CD4-positive, CD25-positive, alpha-beta regulatory T cell (primary cell): ENCODE data around the gene GPRC5A. TPM values are rescaled to one million over a fixed set of nuclear protein-coding genes. Genes with fewer than 3 reads are reported as not detected.

Experiments
- ATAC-seq, 2 donors: fragments of 150-1000 bp; cut with Tn5 transposase; one replicate each; pipeline ENCODE4 v1.10.0; 2021; ENCODE audit warnings: low read depth in 2 of 2, moderate number of reproducible peaks in 2 of 2, moderate library complexity in 1 of 2
- DNase-seq, 3 donors: peaks; one replicate each; pipeline versions ENCODE4 v3.0.0 to v3.0.0-alpha.2; 2012 to 2022; ENCODE audit warnings: mixed read lengths in 1 of 3
- H3K27ac ChIP-seq: one replicate; pipeline ENCODE4 v1.7.0; 2013; ENCODE audit warnings: mild to moderate bottlenecking, low read length; ENCODE audit not compliant: insufficient read depth, poor library complexity, severe bottlenecking
- H3K27me3 ChIP-seq: one replicate; pipeline ENCODE4 v1.7.0; 2013; ENCODE audit warnings: low read length; ENCODE audit not compliant: control insufficient read depth, insufficient read depth
- H3K36me3 ChIP-seq: one replicate; pipeline ENCODE4 v1.7.0; 2013; ENCODE audit warnings: mild to moderate bottlenecking, low read length, moderate library complexity; ENCODE audit not compliant: control insufficient read depth, insufficient read depth
- H3K4me1 ChIP-seq: 2 replicates; pipeline ENCODE4 v1.7.0; 2013; ENCODE audit warnings: mild to moderate bottlenecking, low read length; ENCODE audit not compliant: insufficient read depth, control insufficient read depth, poor library complexity, severe bottlenecking
- H3K4me3 ChIP-seq: one replicate; pipeline ENCODE4 v1.7.0; 2013; ENCODE audit warnings: low read depth, mild to moderate bottlenecking, low read length, moderate library complexity
- H3K9me3 ChIP-seq, 2 experiments: 1 replicate in 1 of 2; 2 replicates in 1 of 2; pipeline ENCODE4 v1.7.0; 2013; ENCODE audit warnings: low read length in 2 of 2, mild to moderate bottlenecking in 1 of 2, moderate library complexity in 1 of 2; ENCODE audit not compliant: control insufficient read depth in 2 of 2
- H3K27ac Mint-ChIP-seq, 3 donors: one replicate each; pipeline ENCODE4 v1.8.0; 2020 to 2022; ENCODE audit warnings: mild to moderate bottlenecking in 3 of 3, mixed read lengths in 3 of 3, moderate library complexity in 2 of 3
- H3K27me3 Mint-ChIP-seq: one replicate; pipeline ENCODE4 v1.8.0; 2022; ENCODE audit warnings: mild to moderate bottlenecking, mixed read lengths
- H3K36me3 Mint-ChIP-seq: one replicate; pipeline ENCODE4 v1.8.0; 2020; ENCODE audit warnings: mixed read lengths
- H3K4me1 Mint-ChIP-seq, 4 donors: one replicate each; pipeline ENCODE4 v1.8.0; 2020 to 2022; ENCODE audit warnings: mixed read lengths in 4 of 4, mild to moderate bottlenecking in 1 of 4
- H3K4me3 Mint-ChIP-seq, 4 donors: one replicate each; pipeline ENCODE4 v1.8.0; 2020 to 2022; ENCODE audit warnings: mild to moderate bottlenecking in 4 of 4, mixed read lengths in 4 of 4, moderate library complexity in 3 of 4
- H3K9me3 Mint-ChIP-seq, 7 donors: one replicate each; pipeline ENCODE4 v1.8.0; 2020 to 2022; ENCODE audit warnings: mixed read lengths in 7 of 7, mild to moderate bottlenecking in 3 of 7, moderate library complexity in 2 of 7
- polyA plus RNA-seq, 4 donors: library from polyadenylated mRNA; unstranded; fragments of 300-500 nt; fragmentation: Illumina TruSeq; gene quantifications; one replicate each; pipeline ENCODE4 v1.2.3, GENCODE V29; 2021
- total RNA-seq: library from RNA; stranded (reverse); gene quantifications from one replicate; pipeline ENCODE4 v1.2.3, GENCODE V29; 2022

Gene GPRC5A
- total and polyA plus RNA-seq, 5 donors from 2014 or later, result 0.20 TPM; not detected in 4

DNA sequence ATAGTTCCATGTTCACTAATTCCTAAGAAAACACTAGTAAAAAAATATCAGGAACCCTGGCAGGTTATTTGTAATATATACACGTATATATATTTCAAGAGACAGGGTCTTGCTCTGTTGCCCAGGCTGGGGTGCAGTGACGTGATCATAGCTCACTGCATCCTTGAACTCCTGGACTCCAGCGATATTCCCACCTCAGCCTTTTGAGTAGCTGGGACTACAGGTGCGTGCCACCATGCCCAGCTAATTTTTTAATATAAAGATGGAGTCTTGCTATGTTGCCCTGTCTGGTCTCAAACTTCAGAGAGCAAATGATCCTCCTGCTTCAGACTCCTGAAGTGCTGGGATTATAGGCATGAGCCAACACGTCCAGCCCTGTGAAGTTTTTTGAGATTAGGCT lies 16.2 kb downstream of the GPRC5A start:
- ATAC-seq (no peak), DNase-seq (no peak)
- Mint-ChIP-seq H3K36me3 (no peaks in the 10 kb centered on the region), H3K27ac (no peak overlapping the region), H3K9me3 (peaks cover 0 to 2% (median 0%) of the 10 kb centered on the region in 7 donors), H3K4me1 (peaks cover 0 to 19% (median 6%) of the 10 kb centered on the region in 4 donors), H3K27me3 (peaks cover 6% of the 10 kb centered on the region), H3K4me3 (no peak overlapping the region)
- H3K36me3 ChIP-seq, result no peaks in the 10 kb centered on the region
- H3K27ac ChIP-seq, result no peak overlapping the region
- H3K9me3 ChIP-seq, result no peaks in the 10 kb centered on the region
- no peaks in the 10 kb centered on the region for H3K27me3 ChIP-seq
- H3K4me1 ChIP-seq, result no peaks in the 10 kb centered on the region
- H3K4me3 ChIP-seq, result no peak overlapping the region

DNA sequence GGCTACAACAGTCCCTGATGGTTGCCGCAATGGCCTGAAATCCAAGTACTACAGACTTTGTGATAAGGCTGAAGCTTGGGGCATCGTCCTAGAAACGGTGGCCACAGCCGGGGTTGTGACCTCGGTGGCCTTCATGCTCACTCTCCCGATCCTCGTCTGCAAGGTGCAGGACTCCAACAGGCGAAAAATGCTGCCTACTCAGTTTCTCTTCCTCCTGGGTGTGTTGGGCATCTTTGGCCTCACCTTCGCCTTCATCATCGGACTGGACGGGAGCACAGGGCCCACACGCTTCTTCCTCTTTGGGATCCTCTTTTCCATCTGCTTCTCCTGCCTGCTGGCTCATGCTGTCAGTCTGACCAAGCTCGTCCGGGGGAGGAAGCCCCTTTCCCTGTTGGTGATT lies 16.9 kb downstream of the GPRC5A start:
- Mint-ChIP-seq H3K4me1 (peaks cover 0 to 19% (median 6%) of the 10 kb centered on the region in 4 donors), H3K9me3 (peaks cover 0 to 2% (median 0%) of the 10 kb centered on the region in 7 donors), H3K27ac (no peak overlapping the region), H3K36me3 (no peaks in the 10 kb centered on the region), H3K27me3 (peaks cover 6% of the 10 kb centered on the region), H3K4me3 (no peak overlapping the region)
- Histone ChIP-seq H3K4me3 (no peak overlapping the region), H3K27ac (no peak overlapping the region), H3K36me3 (no peaks in the 10 kb centered on the region), H3K4me1 (no peaks in the 10 kb centered on the region), H3K27me3 (no peaks in the 10 kb centered on the region), H3K9me3 (no peaks in the 10 kb centered on the region)
- DNase-seq (no peak), ATAC-seq (peak in 1 of 2 donors; percentile 5)

DNA sequence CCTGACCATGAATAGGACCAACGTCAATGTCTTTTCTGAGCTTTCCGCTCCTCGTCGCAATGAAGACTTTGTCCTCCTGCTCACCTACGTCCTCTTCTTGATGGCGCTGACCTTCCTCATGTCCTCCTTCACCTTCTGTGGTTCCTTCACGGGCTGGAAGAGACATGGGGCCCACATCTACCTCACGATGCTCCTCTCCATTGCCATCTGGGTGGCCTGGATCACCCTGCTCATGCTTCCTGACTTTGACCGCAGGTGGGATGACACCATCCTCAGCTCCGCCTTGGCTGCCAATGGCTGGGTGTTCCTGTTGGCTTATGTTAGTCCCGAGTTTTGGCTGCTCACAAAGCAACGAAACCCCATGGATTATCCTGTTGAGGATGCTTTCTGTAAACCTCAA lies 17.3 kb downstream of the GPRC5A start:
- Histone ChIP-seq H3K36me3 (no peaks in the 10 kb centered on the region), H3K27ac (no peak overlapping the region), H3K4me1 (no peaks in the 10 kb centered on the region), H3K27me3 (no peaks in the 10 kb centered on the region), H3K9me3 (no peaks in the 10 kb centered on the region), H3K4me3 (no peak overlapping the region)
- no peaks in the 10 kb centered on the region for H3K36me3 Mint-ChIP-seq
- H3K9me3 Mint-ChIP-seq, result peaks cover 0 to 2% (median 0%) of the 10 kb centered on the region in 7 donors
- H3K27ac Mint-ChIP-seq, result peak overlapping the region; percentile 44 to 61 (median 47)
- peaks cover 0 to 19% (median 6%) of the 10 kb centered on the region in 4 donors for H3K4me1 Mint-ChIP-seq
- H3K27me3 Mint-ChIP-seq, result peaks cover 6% of the 10 kb centered on the region
- H3K4me3 Mint-ChIP-seq, result no peak overlapping the region
- DNase-seq (no peak), ATAC-seq (no peak)

DNA sequence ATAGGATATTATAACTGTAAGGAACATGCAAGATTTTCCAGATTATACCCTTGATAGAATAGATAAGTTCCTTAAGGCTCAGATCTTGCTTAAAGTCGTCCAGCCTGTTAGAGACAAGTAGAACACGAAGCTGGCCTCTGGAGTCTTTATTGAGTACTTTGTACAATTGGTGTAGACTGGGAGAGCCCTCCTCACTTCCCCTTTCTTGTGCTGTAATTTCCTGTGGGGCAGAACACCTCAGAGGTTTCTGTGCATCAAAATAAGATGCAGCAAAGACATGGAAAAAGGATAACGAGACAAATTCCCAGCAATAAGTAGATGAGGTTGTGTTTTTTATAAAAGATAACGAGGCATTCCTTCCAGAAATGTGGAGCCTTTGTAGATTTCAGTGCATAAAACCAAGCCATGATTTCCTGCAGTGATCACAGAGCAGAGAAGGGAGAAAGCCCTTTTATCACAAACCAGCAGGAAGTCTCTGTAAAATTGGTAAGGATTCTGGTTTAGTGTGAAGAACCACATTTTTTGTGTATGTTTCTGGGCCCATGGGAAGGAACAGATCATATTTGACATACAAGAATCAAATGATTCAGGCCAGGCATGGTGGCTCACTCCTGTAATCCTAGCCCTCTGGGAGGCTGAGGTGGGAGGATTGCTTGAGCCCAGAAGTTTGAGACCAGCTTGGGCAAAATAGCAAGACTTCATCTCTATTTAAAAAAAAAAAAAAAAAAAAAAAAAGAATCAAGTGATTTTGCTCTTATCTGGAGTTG lies 18.0 kb downstream of the GPRC5A start:
- H3K27me3 ChIP-seq, result no peaks in the 10 kb centered on the region
- Mint-ChIP-seq H3K36me3 (no peaks in the 10 kb centered on the region), H3K4me3 (peak overlapping the region in 1 of 4 donors; percentile 26), H3K9me3 (peaks cover 0 to 2% (median 0%) of the 10 kb centered on the region in 7 donors), H3K27ac (peak overlapping the region; percentile 44 to 61 (median 47)), H3K27me3 (peaks cover 6% of the 10 kb centered on the region), H3K4me1 (peaks cover 0 to 19% (median 6%) of the 10 kb centered on the region in 4 donors)
- H3K4me1 ChIP-seq, result no peaks in the 10 kb centered on the region
- H3K36me3 ChIP-seq, result no peaks in the 10 kb centered on the region
- DNase-seq (peak in 1 of 3 donors; percentile 31), ATAC-seq (no peak)
- no peak overlapping the region for H3K27ac ChIP-seq
- H3K4me3 ChIP-seq, result no peak overlapping the region
- no peaks in the 10 kb centered on the region for H3K9me3 ChIP-seq

DNA sequence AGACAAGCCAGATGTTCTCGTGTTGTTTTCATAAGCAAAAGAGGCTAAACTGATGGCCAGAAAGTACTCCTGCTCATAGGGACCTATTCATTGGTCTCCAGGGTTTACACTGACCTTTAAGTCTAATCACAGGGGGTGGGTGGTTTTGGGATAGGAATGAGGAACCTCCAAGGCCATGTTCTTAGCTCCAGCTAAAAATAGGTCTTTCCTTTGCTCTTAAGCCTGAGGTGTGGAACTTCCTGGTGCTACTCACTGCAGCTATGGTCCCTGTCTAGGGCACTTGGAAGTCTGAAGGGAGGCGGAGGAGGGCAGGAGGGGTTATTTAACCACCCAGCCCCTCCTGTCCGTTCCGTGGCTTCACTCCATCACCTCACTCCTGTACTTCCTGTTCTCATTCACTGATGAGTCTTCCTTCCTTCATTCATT lies 18.6 kb downstream of the GPRC5A start:
- peak overlapping the region; percentile 35 to 52 (median 52) for H3K27ac Mint-ChIP-seq
- H3K9me3 Mint-ChIP-seq, result peaks cover 0 to 2% (median 0%) of the 10 kb centered on the region in 7 donors
- no peak for DNase-seq
- H3K4me3 ChIP-seq, result no peak overlapping the region
- no peak overlapping the region for H3K27ac ChIP-seq
- no peak for ATAC-seq
- peaks cover 0 to 19% (median 6%) of the 10 kb centered on the region in 4 donors for H3K4me1 Mint-ChIP-seq
- no peaks in the 10 kb centered on the region for H3K4me1 ChIP-seq
- H3K27me3 Mint-ChIP-seq, result peaks cover 6% of the 10 kb centered on the region
- H3K27me3 ChIP-seq, result no peaks in the 10 kb centered on the region
- no peak overlapping the region for H3K4me3 Mint-ChIP-seq
- no peaks in the 10 kb centered on the region for H3K36me3 Mint-ChIP-seq
- H3K36me3 ChIP-seq, result no peaks in the 10 kb centered on the region
- H3K9me3 ChIP-seq, result no peaks in the 10 kb centered on the region

- Histone ChIP-seq H3K4me1 (no peaks in the 10 kb centered on the region), H3K27ac (no peak overlapping the region), H3K4me3 (no peak overlapping the region), H3K36me3 (no peaks in the 10 kb centered on the region), H3K27me3 (no peaks in the 10 kb centered on the region), H3K9me3 (no peaks in the 10 kb centered on the region)
- H3K4me3 Mint-ChIP-seq, result no peak overlapping the region
- H3K9me3 Mint-ChIP-seq, result peaks cover 0 to 2% (median 0%) of the 10 kb centered on the region in 7 donors
- no peak for ATAC-seq
- H3K36me3 Mint-ChIP-seq, result no peaks in the 10 kb centered on the region
- peaks cover 9% of the 10 kb centered on the region for H3K27me3 Mint-ChIP-seq
- peaks cover 0 to 28% (median 14%) of the 10 kb centered on the region in 4 donors for H3K4me1 Mint-ChIP-seq
- DNase-seq, result no peak
- no peak overlapping the region for H3K27ac Mint-ChIP-seq
These were observed 21.3 kb downstream of the GPRC5A start for GRCh38 chr12:12912711-12913110.

DNA sequence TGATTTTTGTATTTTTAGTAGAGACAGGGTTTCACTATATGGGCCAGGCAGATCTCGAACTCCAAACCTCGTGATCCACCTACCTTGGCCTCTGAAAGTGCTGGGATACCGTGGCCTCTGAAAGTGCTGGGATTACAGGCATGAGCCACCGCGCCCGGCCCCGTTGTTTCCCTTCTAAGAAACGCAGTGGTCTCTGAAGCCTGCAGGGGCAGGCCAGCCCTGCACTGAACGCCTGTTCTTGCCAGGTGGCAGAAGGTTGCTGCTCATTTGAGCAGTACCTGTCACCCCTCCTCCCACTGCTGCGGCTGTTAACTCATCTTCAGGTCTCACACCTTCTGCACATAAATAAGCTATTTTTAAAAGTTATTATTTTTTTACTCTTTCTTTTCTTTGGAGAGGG lies 24.3 kb downstream of the GPRC5A start:
- Mint-ChIP-seq H3K4me1 (peaks cover 5 to 9% (median 7%) of the 10 kb centered on the region in 4 donors), H3K27me3 (peaks cover 9% of the 10 kb centered on the region), H3K27ac (no peak overlapping the region), H3K36me3 (no peaks in the 10 kb centered on the region), H3K9me3 (no peaks in the 10 kb centered on the region), H3K4me3 (no peak overlapping the region)
- no peaks in the 10 kb centered on the region for H3K4me1 ChIP-seq
- no peaks in the 10 kb centered on the region for H3K9me3 ChIP-seq
- H3K4me3 ChIP-seq, result no peak overlapping the region
- ATAC-seq (no peak), DNase-seq (no peak)
- no peaks in the 10 kb centered on the region for H3K27me3 ChIP-seq
- no peak overlapping the region for H3K27ac ChIP-seq
- no peaks in the 10 kb centered on the region for H3K36me3 ChIP-seq
